HG03571 (cell line): ENCODE data around the gene TWNK.
"Not testable (repeated sequence)": the region's sequence is repeated elsewhere in the genome, so short reads cannot be mapped to it uniquely, and the experiment has no call there.

ENCODE experiments used
- ATAC-seq: cut with Tn5 transposase; IDR thresholded peaks from one replicate; pipeline ENCODE4 v1.9.1; 2021; ENCODE audit not compliant: unreplicated experiment

The TWNK gene

GRCh38 chr10:101030496-101031127 lies 43.3 kb downstream of the TWNK start:
- no peak for ATAC-seq

- ATAC-seq = peak; percentile 91
Observed at GRCh38 chr10:101031128-101031795, 43.9 kb downstream of the TWNK start, which contains the start of the genes PDZD7 and SFXN3. PDZD7 (minus strand) TSS chr10:101031129; CDS start chr10:101030219, 910 bp downstream. SFXN3 (plus strand) TSS chr10:101031234; CDS start chr10:101034695, 3,461 bp downstream.

DNA sequence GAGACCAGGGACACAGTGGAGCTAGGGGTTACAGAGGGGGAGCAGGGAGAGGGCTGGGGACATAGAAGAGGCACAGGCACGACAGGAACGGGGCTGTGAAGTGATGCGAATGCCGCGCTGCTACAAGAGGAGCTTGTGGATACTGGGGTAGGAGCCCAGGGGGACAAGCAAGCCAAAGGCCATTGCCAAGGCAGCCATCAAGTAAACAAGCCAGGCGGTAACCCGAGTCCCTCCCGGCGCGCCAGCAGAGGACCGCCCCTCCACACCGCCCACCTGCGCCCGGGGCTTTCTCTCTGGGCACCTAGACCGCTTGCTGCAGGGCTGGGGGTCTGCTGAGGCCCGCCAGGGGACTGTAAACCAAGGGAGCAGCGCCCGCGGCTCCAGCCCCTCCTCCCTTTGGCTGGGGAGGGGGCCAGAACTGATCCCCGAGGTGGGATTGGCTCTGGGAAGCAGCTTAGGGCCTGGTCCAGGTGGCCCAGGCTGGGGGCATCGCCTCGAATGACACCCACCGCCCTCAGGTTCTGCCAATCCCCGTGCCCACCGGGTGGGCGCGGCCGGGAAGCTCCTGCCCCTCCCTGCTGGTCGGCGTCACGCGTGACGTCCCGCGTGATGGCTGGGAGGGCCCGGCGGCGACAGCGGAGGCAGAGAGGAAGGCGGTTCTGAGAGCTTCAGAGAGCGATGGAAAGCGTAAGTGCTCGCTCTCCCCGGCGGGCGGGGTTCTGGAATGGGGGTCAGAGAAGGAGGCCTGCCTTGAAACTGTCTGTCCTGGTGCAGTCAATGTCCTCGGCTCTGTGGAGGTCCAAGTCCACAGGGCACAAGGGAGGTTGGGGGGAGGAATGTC lies 44.7 kb downstream of the TWNK start:
- ATAC-seq = no peak

GRCh38 chr10:101032637-101033224 lies 45.4 kb downstream of the TWNK start:
- ATAC-seq = no peak

DNA sequence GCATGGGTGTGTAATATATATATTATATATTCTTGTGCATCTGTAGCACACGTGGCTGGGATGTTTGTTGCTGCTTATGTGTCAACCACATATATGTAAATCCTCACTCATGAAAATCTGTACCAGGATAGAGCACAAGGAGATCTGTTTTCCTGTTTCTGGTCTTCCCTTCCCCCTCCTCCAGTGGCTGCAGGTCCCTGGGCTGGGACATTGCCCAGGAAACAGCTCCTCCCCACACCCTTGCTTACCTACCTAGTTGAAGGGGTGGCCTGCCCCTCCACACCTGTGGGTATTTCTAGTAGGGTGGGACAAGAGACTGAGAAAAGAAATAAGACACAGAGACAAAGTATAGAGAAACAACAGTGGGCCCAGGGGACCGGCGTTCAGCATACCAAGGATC lies 45.9 kb downstream of the TWNK start:
- no peak for ATAC-seq

DNA sequence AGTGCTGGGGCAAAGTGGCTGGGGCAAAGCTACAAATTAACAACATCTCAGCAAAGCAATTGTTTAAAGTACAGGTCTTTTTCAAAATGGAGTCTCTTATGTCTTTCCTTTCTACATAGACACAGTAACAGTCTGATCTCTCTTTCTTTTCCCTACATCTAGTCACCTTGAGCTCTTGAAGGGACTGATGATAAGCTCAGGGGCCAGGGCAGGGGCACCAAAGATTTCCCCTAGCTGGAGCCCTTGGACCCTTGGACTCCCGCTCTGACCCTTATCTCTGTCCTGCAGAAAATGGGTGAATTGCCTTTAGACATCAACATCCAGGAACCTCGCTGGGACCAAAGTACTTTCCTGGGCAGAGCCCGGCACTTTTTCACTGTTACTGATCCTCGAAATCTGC lies 47.1 kb downstream of the TWNK start:
- ATAC-seq = not testable (repeated sequence)

- ATAC-seq = no peak
Observed at GRCh38 chr10:101035314-101035713, 48.0 kb downstream of the TWNK start.

DNA sequence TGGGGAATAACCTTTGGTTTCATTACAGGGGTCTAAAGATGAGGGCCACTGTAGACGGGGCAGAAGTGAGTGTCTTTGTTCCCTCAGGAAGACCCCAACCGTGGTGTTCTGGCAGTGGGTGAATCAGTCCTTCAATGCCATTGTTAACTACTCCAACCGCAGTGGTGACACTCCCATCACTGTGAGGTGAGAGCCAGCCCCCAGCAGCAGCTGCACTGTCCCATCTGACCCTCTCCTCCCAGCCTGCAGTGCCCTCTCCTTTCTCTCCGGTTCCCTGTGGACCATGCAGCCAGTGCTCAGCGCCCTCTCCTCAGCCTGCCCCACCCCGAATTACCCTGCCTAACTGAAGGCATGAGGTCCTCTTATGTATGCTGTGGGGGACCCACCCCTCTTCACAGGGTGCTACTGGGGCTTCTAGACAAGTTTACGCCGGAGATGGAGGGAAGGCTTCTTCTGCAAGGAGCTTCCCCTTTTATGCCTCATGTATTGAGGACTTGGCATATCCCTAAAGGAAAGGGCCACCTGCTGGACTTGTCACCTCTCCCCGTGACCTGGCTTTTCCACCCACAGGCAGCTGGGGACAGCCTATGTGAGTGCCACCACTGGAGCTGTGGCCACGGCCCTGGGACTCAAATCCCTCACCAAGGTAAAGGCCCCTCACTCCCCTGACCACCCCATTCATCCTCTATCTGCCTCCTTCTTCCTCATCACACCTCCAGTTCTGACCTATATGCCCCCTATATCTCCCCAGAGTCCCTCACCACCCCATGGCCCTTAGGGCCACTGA lies 48.8 kb downstream of the TWNK start:
- no peak for ATAC-seq

GRCh38 chr10:101036726-101037125 lies 49.4 kb downstream of the TWNK start:
- no peak for ATAC-seq

- ATAC-seq = no peak
Observed at GRCh38 chr10:101038484-101038883, 51.1 kb downstream of the TWNK start.

DNA sequence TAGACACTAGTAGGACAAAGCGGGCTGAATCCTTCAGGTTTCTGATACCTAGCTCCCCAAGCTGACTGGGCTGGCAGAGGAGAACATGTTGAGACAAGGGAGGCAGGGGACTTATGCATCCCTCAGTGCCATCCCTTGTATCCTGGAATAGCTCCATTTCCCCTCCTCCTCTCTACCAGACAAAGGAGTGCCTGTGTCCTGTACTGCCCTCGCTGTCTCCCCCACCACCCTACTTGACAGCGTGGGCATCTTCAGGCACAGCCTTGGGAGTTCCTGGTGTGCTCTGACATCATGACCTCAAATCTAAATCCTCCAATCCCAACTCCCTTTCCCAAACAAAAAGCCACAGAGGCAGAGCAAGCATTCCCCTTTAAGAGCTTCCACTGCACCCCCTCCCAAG lies 52.7 kb downstream of the TWNK start:
- ATAC-seq = no peak

- no peak for ATAC-seq
Observed at GRCh38 chr10:101040851-101041250, 53.5 kb downstream of the TWNK start.

DNA sequence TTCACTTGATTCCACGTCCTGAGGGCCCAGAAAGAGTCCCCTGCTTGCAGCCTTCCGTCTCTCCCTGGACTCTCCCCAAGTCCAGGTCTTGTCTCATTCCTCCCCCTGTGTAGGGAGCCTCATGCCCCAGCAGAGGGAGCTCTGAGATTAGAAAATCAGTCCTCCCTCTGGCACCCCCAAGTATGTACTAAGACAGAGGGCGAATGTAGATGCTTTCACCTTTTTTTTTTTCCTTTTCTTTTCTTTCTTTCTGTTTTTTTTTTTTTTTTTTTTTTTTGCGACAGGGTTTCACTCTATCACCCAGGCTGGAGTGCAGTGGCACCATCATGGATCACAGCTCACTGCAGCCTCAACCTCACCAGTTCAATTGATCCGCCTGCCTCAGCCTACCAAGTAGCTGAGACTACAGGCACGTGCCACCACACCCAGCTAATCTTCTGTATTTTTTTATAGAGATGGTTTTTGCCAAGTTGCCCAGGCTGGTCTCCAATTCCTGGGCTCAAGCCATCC lies 54.0 kb downstream of the TWNK start:
- ATAC-seq = no peak

- ATAC-seq = no peak
Observed at GRCh38 chr10:101042118-101042517, 54.8 kb downstream of the TWNK start.

DNA sequence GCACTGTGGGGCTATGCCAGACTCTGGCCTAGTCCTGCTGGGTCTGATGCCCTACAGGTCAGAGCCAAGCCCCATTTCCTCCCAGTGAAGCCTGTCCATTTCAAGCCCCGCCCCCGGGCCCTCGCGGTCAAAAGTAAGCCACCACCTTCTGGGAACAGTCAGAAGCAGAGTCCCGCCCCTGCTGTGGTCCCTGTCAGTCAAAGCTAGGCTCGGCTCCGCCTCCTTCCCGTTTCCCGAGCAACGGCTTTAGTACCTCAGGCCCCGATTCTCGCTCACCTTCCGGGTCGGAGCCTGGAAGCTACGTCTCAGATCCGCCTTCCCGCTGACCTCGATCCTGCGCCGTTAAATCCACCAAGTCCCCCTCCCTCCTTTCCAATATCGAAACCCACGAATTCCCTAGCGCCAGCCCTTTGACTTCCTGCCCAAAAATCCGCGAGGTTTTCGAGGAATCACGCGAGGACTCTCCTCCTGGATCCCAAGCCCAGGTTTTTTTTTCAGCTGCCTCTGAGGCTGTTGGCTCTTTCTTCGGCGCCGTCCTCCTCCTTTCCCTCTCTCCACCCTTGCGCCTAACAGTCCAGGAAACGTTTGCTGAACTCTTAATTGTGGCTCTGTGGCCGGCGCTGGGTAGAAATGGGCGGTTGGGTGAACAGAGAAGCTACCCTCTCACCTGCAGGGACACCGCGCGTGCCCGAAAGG lies 55.5 kb downstream of the TWNK start:
- ATAC-seq = peak; percentile 95

DNA sequence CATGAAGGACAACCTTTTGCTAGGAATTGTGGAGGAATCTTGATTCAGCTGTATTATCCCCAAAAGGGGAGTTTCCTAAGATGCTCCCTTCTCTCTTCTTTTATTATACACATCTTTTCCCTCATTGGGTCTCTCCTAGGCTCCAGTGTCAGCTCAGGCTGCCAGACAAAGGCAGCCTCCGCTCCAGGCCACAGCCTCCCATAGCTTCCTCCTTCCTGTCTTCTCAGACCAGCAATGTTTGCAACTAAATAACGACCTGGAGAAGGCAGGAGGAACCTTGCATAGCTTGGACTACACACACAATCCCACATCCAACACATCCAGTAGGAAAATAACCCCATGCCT lies 56.0 kb downstream of the TWNK start:
- no peak for ATAC-seq
